Neural crest cell (in vitro differentiated cells): ENCODE data around the gene SND1. TPM values are rescaled to one million over a fixed set of nuclear protein-coding genes. Genes with fewer than 3 reads are reported as not detected.

Source experiments
- DNase-seq: peaks from one replicate; pipeline ENCODE4 v3.0.0; 2021; ENCODE audit warnings: low read depth, mixed read lengths, low spot score
- H3K27ac Mint-ChIP-seq: one replicate; pipeline ENCODE4 v1.8.0; 2021; ENCODE audit warnings: mild to moderate bottlenecking, mixed read lengths; ENCODE audit not compliant: unreplicated experiment
- H3K27me3 Mint-ChIP-seq: 2 replicates; pipeline ENCODE4 v1.8.0; 2021; ENCODE audit warnings: low read depth, mild to moderate bottlenecking, mixed read lengths
- H3K36me3 Mint-ChIP-seq: 2 replicates; pipeline ENCODE4 v1.8.0; 2021; ENCODE audit warnings: low read depth, mild to moderate bottlenecking, mixed read lengths
- H3K4me1 Mint-ChIP-seq: 2 replicates; pipeline ENCODE4 v1.8.0; 2021; ENCODE audit warnings: mixed read lengths
- H3K4me3 Mint-ChIP-seq: one replicate; pipeline ENCODE4 v1.8.0; 2021; ENCODE audit warnings: mild to moderate bottlenecking, mixed read lengths
- H3K9me3 Mint-ChIP-seq: 2 replicates; pipeline ENCODE4 v1.8.0; 2021; ENCODE audit warnings: mixed read lengths
- total RNA-seq: library from RNA; stranded (reverse); gene quantifications from 2 replicates; pipeline ENCODE4 v1.2.1, GENCODE V29; 2021
- TF ChIP-seq, protein P1 (sequence below): fragments of 200-600 bp; sonication (generic); conservative IDR thresholded peaks from 2 replicates; pipeline ENCODE4 v1.5.0; 2021; ENCODE audit warnings: antibody characterized with exemption, mild to moderate bottlenecking

SND1 gene
- total RNA-seq, 1 donor from 2014 or later: 184 TPM

DNA sequence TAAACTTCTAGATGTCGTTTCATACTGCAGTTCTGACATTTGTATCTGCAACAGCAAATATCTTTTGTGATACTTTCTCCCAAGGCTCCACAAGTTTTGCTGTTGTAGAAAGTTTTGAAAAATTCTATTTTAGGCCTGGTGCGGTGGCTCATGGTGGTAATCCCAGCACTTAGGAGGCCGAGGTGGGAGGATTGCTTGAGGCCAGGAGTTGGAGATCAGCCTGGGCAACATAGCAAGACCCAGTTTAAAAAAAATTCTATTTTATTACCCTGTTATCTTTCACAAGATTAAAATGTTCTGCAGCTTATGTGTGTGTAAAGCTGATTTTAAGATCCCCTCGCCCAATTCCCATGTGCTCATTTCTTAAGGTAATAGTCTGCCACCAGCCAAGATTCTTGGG lies 1.4 kb downstream of the SND1 start:
- H3K9me3 Mint-ChIP-seq: no peaks in the 10 kb centered on the region
- peaks cover 49% of the 10 kb centered on the region for H3K4me1 Mint-ChIP-seq
- no peak overlapping the region for H3K27ac Mint-ChIP-seq
- no peak for DNase-seq
- H3K4me3 Mint-ChIP-seq: peak overlapping the region; percentile 98
- H3K36me3 Mint-ChIP-seq: no peaks in the 10 kb centered on the region
- no peaks in the 10 kb centered on the region for H3K27me3 Mint-ChIP-seq
- TF ChIP-seq, protein P1, sequence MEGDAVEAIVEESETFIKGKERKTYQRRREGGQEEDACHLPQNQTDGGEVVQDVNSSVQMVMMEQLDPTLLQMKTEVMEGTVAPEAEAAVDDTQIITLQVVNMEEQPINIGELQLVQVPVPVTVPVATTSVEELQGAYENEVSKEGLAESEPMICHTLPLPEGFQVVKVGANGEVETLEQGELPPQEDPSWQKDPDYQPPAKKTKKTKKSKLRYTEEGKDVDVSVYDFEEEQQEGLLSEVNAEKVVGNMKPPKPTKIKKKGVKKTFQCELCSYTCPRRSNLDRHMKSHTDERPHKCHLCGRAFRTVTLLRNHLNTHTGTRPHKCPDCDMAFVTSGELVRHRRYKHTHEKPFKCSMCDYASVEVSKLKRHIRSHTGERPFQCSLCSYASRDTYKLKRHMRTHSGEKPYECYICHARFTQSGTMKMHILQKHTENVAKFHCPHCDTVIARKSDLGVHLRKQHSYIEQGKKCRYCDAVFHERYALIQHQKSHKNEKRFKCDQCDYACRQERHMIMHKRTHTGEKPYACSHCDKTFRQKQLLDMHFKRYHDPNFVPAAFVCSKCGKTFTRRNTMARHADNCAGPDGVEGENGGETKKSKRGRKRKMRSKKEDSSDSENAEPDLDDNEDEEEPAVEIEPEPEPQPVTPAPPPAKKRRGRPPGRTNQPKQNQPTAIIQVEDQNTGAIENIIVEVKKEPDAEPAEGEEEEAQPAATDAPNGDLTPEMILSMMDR: no peak

DNA sequence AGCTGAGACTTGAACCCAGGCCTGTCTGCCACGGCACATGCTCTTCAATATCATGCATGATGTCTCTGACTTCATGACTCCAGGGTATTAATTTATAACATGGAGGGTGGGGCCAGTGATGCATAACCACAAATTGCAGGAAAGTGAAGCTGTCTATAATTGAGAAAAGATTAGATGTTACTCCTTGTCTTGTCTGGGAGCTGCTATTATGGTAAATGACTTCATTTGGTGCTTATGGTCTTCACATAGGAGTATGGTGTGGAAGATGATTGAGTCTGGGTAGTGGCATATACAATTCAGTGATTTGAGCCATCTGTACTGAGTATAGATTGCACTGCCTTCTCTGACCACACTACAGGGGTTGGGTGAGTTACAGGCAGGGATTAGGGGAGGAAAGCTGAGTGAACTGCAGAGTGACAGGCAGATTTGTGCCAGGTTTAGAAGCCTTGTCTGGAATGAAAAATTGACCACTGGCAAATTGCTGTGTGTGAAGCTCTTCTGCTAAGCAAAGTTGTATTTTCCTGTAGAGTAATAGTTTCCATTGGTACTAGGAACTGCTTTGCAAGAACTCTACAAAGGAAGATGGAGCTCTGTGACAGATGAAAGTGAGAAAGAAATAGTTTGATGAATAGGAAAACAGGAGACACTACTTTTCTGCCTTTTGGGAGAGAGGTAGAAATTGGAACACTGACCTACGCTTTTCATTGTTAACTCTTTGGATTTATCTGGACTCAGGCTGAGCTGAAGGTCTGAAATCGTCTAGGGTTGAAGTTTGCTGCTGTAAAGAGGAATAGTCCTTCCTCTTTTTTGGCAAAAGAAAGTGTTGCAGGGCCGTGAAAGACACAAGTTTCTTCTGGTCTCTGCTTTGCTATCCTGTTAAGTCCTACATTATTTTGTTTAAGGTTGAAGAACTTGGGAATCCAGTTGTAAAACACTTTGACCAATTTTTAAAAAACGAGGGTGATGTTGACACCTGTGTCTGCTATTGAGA lies 2.7 kb downstream of the SND1 start:
- no peaks in the 10 kb centered on the region for H3K36me3 Mint-ChIP-seq
- H3K4me1 Mint-ChIP-seq: peaks cover 49% of the 10 kb centered on the region
- no peak for DNase-seq
- H3K4me3 Mint-ChIP-seq: peak overlapping the region; percentile 98
- H3K27ac Mint-ChIP-seq: peak overlapping the region; percentile 51
- H3K9me3 Mint-ChIP-seq: no peaks in the 10 kb centered on the region
- TF ChIP-seq, protein P1: no peak
- H3K27me3 Mint-ChIP-seq: no peaks in the 10 kb centered on the region

DNA sequence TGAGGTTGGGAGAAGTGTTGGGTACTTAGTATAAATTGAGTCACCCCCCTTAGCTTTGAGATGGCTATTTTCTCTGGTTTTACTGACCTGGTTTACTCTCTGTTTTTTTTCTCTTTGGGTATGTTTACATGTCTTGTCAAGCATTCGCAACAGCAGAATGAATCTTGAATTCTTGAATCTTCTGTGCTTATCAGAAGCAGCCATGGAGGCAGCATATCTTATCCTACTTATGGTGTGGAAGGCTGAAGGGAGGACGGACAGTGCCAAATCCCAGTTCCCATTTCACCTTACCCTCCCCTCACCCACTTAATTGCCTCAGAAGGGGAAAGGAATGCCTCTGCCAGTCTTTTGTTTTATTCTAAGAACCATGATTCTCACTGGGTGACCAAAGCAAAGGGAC lies 3.7 kb downstream of the SND1 start:
- H3K4me1 Mint-ChIP-seq: peaks cover 48% of the 10 kb centered on the region
- H3K4me3 Mint-ChIP-seq: peak overlapping the region; percentile 35
- H3K27ac Mint-ChIP-seq: no peak overlapping the region
- TF ChIP-seq, protein P1: no peak
- H3K36me3 Mint-ChIP-seq: no peaks in the 10 kb centered on the region
- no peaks in the 10 kb centered on the region for H3K9me3 Mint-ChIP-seq
- no peaks in the 10 kb centered on the region for H3K27me3 Mint-ChIP-seq
- no peak for DNase-seq

DNA sequence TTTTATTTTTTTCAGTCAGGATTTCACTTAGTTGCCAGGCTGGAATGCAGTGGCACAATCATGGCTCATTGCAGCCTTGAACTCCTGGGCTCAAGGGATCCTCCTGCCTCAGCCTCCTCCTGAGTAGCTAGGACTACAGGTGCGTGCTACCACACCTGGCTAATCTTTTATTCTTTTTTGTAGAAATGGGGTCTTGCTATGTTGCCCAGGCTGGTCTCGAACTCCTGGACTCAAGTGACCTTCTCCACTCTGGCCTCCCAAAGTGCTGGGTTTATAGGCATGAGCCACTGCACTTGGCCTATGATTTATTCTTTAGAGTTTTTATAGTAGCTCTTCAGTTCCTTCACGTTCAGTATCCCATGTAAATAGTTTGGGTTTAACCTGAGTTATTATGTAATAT lies 5.5 kb downstream of the SND1 start:
- peaks cover 33% of the 10 kb centered on the region for H3K4me1 Mint-ChIP-seq
- H3K36me3 Mint-ChIP-seq: no peaks in the 10 kb centered on the region
- TF ChIP-seq, protein P1: no peak
- DNase-seq: no peak
- H3K9me3 Mint-ChIP-seq: no peaks in the 10 kb centered on the region
- no peak overlapping the region for H3K27ac Mint-ChIP-seq
- no peak overlapping the region for H3K4me3 Mint-ChIP-seq
- no peaks in the 10 kb centered on the region for H3K27me3 Mint-ChIP-seq

DNA sequence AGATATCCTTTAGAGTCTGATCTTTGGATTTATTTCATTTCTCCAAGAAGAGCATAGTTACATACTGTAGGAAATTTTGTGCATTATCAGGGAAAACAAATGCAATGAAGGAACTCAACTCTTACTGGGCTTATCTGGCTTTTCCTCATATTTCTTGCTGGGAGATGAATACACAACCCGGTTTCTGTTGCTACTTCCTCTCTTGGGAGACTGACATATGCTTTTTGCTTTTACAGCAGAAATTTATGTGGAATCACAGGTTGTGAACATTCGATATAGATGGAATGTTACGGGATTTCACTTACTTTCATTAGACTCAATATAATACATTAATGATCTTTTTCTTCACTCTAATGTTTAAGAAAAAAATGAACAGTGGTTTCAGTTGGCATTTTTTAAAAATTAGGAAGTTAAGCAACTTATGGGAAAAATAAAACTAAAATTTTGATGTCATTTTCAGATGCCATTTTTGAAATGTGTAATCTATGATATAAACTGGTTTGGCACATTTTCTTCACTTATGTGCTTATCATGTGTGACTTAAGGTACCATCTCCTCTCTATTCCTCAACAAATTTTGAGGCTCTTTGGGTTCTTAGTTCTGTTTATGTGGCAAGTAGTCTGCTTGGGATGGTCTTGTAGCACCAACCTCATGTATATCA lies 7.1 kb downstream of the SND1 start:
- Mint-ChIP-seq H3K27ac (no peak overlapping the region), H3K27me3 (no peaks in the 10 kb centered on the region), H3K9me3 (no peaks in the 10 kb centered on the region), H3K36me3 (no peaks in the 10 kb centered on the region), H3K4me3 (no peak overlapping the region), H3K4me1 (peaks cover 17% of the 10 kb centered on the region)
- TF ChIP-seq, protein P1: no peak
- DNase-seq: no peak
